GM12801 (cell line): Measurements from ENCODE around the gene PSTPIP2.

ENCODE experiments used
- TF ChIP-seq, protein P1 (sequence below): IDR thresholded peaks from one replicate; pipeline ENCODE4 v1.5.1; 2011; ENCODE audit warnings: control low read depth; ENCODE audit not compliant: insufficient read length; ENCODE audit errors: extremely low read depth

PSTPIP2 gene

DNA sequence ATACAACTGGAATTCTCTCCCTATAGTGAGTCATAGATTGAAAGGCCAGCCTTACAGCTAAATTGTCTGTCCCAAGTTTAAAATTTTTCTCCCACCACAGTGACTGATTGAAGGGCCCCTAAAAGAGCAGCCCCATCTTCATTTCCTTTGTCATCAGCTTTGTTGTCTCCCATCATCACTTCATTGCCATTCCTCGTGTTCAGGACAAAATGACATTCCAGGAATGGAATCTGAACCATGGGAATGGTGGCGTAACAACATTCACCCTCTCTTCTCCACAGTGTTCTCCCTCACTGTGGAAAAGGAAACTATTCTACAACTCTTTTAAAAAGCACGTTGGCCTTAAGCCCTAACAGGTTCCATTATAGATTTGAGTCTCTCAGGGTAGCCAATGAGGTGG, 52.1 kb downstream of the PSTPIP2 start:
- TF ChIP-seq, protein P1, sequence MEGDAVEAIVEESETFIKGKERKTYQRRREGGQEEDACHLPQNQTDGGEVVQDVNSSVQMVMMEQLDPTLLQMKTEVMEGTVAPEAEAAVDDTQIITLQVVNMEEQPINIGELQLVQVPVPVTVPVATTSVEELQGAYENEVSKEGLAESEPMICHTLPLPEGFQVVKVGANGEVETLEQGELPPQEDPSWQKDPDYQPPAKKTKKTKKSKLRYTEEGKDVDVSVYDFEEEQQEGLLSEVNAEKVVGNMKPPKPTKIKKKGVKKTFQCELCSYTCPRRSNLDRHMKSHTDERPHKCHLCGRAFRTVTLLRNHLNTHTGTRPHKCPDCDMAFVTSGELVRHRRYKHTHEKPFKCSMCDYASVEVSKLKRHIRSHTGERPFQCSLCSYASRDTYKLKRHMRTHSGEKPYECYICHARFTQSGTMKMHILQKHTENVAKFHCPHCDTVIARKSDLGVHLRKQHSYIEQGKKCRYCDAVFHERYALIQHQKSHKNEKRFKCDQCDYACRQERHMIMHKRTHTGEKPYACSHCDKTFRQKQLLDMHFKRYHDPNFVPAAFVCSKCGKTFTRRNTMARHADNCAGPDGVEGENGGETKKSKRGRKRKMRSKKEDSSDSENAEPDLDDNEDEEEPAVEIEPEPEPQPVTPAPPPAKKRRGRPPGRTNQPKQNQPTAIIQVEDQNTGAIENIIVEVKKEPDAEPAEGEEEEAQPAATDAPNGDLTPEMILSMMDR: no peak

DNA sequence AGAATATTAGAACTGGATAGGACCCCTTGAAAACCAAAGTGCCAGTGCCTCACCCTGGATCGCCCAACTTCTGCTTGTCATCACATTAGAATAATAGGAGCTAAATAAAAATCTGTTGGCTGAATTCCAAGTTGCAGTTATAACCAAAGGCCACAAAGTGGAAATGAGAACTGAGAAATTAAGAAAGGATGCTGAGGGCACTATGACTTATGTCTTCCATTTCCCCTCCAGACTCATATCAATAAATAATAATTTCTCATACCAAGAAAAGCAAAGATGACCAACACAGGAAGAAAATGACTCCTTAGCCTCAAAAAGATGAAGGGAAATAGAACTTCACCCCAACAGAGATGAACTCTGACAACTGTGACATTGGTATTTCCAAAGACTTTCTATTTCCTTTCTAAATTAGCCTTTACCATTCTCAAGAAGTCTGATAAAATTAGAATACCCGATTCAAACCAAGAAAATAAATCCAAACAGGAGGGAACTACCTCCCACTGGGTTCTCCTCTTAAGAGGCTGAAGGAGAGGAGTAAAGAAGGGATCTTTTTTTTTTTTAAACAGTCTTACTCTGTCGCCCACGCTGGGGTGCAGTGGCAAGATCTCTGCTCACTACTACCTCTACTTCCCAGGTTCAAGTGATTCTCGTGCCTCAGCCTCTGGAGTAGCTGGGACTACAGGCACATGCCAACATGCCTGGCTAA, 58.4 kb downstream of the PSTPIP2 start:
- TF ChIP-seq, protein P1: no peak

DNA sequence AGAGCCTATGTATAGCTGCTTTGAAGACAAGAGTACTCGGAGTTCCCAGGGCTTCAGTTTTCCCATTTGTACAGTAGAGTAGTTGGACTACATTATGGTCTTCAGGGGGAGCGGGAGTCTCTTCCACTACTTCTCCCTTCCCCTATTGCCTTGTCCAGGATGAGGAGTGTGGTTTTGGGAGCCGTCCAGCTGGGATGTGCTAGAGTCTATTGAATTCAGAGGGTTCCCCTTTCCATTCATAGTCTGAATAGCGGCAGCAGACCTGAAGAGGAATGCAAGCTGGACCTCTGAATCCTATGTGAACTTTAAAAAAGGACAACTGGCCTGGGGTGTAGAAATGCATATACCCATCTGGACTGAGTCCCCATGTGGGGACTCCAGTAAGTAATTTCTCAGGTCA, 61.4 kb downstream of the PSTPIP2 start:
- TF ChIP-seq, protein P1: no peak

DNA sequence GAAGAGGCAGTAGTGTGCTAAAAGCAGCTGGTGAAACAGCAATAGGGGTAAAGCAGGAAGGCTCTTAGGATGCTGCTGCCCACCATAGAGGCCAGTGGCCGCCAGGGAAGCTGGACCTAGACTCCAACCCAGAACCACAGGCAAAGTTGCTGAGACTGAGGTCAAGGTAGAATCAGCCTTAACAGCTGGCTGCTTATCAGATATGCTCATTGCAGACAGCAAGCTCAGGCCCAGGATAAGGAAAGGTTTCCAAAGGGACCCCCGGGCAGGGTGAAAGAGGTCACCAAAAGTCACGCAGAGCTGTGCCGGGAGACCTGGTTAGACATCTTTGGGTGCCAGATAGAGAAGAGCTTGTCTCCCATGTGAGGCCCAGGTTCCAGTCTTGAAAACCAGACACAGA, 62.0 kb downstream of the PSTPIP2 start:
- TF ChIP-seq, protein P1: no peak

DNA sequence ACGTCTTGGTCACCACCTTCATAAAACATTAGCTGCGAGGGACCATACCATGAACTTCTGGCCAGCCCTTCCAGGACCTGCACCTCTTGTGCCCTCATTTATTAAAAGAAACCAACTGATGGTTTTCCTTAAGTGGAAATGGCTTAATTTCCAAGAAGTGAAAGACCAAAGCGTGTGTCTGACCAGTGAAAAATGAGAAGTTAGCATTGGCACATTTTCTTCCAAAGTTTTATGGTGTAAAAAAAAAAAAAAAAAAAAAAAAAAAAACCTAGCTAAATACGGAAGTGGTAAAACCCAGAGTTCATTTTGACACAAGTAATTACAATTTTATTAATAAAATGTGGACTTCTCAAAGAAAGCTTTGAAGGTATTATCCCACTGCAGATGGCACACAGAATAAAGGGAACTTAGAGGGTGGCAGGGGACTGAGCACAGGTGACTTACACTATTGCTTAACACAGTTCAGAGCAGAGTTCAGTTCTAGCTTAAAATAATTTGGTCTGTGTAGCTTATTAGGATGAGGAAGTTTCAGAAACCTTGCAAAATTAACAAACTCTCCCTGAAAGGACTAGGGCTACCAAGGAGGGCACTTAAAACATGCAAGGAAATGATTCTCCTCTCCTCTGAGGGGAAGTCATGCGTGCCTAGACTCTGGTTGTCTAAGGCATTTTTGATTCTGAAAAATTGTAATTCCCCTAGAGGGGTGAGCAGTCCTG, 62.8 kb downstream of the PSTPIP2 start:
- TF ChIP-seq, protein P1: no peak

DNA sequence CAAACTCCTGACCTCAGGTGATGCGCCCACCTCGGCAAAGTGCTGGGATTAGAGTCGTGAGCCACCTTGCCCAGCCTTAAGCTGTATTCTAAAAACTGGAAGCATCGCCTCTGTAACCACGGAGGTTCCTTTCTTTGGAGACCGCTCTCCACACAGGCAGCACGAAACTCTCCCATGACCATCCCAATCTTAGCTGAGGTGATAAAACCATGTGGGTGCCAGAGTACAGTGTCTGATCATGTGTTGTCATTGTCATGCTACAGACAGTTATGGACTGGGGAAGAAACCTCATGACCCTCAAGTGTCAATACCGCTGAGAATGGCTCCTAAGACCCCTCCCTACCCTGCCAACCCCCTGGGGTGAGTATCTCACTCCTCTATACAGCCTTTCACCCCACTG, 63.5 kb downstream of the PSTPIP2 start:
- TF ChIP-seq, protein P1: no peak

DNA sequence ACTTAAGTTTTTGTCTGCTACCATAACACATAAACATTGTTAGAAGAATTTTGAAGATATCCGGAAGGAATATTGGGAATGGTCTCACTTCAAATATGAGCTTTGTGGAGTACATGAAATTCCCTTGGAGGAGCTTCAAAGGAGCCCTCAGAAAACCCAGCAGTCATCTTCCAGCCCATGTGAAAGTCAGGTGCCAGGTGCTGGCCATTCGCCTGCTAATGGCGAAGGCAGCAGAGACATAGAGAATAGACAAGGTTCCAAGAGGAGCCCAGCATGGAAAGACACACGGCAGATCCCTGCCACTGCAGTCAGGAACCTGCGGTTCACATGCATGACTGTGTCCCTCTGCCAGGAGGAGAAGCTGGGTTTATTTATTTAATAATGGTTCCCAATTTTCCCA, 64.9 kb downstream of the PSTPIP2 start:
- TF ChIP-seq, protein P1: no peak
